RPMI8226 (cell line): ENCODE measurements around the gene PMEL.
A peak's percentile ranks its signal among the peaks of the same experiment; 100 is the strongest.
"Not testable (repeated sequence)": the region's sequence is repeated elsewhere in the genome, so short reads cannot be mapped to it uniquely, and the experiment has no call there.

Experiments used
- DNase-seq: peaks from one replicate; pipeline ENCODE4 v3.0.0-alpha.2; 2015

The PMEL gene

DNA sequence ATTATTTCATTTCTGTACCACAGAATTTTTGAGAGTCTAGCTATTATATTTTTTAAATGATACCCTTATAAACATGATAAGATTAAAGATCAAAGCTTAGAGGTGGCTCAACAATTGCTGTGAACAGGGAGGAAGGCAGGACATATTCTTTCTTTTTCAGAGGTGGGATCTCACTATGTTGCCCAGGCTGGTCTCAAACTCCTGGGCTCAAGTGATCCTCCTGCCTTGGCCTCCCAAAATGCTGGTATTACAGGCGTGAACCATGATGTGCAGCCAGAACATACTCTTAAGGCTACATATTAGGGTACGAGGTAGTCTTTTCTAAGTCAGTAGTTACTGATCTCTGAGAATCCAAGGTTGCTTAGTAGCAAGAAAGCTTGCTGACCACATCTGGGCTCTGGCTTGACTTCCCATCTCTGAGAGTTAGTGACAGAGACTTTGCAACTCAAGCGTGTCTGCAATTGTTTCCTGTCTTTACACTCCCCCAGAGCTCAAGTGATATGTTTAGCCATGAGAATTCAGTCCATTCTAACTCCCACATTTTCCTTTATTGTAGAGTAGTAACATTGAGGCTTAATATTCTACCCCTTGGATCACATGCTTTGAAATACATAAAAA is 16.6 kb upstream of the PMEL start:
- no peak for DNase-seq

DNA sequence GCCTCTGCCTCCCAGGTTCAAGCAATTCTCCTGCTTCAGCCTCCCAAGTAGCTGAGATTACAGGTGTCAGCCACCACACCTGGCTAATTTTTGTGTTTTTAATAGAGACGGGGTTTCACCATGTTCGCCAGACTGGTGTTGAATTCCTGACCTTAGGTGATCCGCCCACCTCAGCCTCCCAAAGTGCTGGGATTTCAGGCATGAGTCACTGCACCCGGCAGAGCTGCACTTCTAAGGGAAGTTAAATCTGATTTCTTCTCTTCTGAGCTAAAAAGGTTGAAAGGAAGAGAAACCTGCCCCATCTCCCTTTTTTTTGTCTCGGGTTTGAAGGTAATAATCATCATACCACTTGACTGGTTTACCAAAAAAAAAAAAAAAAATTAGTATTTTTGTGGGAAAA is 16.0 kb upstream of the PMEL start:
- not testable (repeated sequence) for DNase-seq

DNA sequence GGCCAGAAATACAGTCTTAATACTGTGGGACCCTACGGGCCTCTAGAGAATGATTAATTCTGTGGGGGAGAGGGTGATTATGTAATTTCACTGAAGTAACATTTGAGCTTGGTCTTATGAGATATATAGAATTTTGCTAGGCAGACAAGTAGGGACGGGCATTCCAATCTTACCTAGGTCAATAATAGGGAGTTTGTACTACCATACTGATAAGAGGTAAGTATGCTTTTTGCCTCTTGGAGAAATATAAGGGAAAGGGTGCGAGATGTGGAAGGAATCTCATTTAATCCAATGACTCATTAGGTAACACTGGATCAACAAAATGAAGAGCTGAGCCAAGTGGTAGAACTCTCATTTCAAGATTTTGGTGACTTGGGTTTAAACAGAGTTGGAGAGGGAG is 13.2 kb upstream of the PMEL start:
- DNase-seq, result no peak

DNA sequence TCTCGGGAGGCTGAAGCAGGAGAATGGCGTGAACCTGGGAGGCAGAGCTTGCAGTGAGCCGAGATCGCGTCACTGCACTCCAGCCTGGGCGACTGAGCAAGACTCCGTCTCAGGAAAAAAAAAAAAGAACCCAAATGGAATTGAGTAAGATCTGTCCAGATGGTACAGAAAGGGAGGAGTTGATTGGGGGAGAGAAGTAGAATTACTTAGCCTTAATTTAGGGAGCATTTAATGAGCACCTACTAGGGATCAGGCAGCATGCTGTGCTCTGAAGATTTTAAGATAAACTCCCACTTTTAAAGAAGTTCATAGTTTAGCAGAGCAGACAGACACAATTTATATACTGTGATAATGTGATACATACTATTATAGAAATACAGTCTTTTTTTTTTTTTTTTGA is 12.6 kb upstream of the PMEL start:
- no peak for DNase-seq

DNA sequence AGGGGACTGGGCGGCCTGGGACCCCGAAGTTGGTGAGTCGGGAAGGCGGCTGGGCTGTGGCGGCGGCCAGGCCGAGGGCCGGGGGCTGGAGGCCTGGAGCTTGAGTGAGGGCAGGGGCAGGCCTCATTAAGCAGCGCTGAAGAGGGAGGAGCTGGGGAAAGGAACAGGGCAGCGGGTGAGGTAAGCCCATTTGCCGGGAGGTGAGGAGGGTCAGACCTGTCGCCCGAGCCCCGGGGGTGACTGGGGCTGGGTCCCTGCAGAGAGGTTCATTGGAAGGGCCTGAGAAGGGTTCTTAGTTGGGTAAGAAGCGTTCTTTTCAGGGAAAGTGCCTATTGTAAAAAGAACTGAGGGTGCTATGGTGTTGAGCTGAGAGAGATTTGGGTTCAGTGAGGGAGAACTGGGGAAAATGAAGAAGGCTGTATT is 8.5 kb upstream of the PMEL start:
- peak; percentile 52 for DNase-seq

DNA sequence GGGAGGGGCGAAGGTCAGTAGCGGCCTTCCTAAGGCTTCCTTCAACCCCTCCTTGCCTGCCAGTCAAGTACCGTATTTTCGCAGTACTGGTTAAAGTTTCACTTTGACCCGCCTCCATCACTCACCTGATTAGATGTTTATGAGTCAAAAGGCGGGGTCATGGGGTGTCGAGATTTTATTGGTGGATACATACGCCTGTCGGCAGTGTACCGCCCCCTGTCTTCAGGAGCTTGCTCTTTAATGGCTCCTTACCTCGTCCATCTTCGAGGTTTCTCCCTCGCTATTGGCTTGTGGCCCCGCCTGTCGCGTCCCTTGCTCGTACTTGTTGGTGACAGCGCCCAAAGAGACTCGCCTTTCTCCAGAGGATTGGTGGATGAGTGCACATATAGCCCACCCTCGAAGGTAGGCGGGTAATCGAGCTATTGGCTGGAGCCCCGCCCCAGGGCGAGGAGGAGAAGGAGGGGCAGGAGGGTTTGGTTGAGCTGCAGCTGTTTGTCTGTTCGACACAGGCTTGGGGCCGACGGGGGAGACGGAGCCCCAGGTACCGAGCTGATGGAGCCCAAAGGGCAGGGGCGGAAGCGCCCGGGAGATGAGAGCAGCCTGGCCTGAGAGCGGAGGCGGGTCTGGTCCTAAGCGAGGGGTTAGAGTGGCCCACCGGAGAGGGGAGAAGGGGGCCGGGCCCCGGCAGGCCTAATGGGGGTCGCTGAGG is 7.9 kb upstream of the PMEL start, which contains the start of gene RAB5B:
Gene RAB5B (plus strand): TSS at position 480 of the 709 bp plus-strand sequence. CDS start 12,883 bp downstream, outside the sequence.
- DNase-seq, result peak; percentile 100

DNA sequence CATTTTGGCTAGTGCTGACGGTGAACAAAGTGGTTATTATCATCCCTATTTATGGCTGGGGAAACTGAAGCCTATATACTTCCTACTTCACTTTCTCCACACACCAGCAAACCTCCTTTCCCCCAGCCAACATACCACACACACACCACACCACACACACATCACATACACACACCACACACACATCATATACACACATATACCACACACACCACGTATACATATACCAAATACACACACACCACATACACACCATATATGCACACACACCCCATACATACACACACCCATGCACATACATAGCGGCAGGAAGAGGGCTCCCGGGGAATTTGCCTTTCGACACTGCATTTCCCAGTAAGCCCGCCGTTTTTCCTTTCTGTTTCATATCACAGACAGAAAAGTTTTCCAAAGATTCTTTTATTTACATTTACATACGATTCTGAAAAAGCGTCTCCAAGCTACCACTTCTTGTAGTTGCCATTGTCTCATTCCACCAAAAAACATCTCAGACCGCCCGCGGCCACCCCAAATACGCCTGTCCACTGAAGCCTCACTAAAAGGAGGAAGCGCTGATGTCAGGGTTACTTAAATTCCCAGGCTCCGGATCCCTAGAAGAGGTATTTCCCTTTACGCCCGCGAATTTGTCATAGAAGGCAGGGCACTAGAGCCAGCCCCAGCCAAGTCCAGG is 7.2 kb upstream of the PMEL start:
- peak; percentile 14 for DNase-seq

DNA sequence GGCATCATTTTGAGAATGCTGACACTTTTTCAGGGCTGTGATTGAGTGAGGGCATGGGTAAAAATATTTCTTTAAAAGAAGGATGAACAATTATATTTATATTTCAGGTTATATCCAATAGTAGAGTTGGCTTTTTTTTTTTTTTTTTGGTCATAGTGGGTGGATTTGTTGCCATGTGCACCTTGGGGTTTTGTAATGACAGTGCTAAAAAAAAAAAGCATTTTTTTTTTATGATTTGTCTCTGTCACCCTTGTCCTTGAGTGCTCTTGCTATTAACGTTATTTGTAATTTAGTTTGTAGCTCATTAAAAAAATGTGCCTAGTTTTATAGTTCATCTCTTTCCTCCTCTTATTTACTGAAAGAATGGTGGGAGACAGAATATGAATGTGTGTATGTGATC is 6.6 kb upstream of the PMEL start:
- no peak for DNase-seq

DNA sequence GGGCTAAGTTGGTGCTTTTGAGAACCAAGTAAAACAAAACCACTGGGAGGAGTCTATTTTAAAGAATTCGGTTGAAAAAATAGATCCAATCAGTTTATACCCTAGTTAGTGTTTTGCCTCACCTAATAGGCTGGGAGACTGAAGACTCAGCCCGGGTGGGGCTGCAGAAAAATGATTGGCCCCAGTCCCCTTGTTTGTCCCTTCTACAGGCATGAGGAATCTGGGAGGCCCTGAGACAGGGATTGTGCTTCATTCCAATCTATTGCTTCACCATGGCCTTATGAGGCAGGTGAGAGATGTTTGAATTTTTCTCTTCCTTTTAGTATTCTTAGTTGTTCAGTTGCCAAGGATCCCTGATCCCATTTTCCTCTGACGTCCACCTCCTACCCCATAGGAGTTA is 6.2 kb upstream of the PMEL start:
- DNase-seq, result no peak

DNA sequence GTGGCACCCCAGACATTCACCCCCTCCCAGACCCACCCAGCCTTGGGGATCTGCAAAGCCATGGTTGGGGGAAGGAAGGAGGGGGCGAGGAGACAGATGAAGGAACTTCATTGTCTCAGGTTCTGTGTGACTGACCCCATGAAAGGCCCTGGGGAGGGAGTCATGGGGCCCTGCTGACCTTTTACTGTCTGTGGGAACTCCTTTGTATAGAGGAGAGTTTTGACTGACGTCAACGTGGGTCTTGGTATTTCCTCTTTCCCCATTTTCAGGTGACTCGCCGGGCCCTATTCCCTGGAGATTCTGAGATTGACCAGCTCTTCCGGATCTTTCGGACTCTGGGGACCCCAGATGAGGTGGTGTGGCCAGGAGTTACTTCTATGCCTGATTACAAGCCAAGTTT is 4.9 kb upstream of the PMEL start:
- DNase-seq, result no peak

DNA sequence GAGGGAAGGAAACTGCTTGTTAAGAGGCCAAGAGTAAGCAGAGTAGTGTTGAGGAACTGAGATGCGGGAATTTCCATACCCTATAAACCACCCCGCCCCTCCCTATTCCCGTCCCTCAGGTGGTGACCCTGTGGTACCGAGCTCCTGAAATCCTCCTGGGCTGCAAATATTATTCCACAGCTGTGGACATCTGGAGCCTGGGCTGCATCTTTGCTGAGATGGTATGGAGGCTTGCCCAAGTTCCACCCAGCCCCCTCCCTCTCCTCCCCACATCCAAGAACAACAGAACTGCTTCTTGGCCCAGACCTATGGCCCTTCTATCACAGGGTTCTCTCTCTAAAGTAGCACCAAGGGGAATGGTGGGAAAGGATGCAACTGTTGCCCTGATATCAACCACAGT is 3.5 kb upstream of the PMEL start:
- no peak for DNase-seq

DNA sequence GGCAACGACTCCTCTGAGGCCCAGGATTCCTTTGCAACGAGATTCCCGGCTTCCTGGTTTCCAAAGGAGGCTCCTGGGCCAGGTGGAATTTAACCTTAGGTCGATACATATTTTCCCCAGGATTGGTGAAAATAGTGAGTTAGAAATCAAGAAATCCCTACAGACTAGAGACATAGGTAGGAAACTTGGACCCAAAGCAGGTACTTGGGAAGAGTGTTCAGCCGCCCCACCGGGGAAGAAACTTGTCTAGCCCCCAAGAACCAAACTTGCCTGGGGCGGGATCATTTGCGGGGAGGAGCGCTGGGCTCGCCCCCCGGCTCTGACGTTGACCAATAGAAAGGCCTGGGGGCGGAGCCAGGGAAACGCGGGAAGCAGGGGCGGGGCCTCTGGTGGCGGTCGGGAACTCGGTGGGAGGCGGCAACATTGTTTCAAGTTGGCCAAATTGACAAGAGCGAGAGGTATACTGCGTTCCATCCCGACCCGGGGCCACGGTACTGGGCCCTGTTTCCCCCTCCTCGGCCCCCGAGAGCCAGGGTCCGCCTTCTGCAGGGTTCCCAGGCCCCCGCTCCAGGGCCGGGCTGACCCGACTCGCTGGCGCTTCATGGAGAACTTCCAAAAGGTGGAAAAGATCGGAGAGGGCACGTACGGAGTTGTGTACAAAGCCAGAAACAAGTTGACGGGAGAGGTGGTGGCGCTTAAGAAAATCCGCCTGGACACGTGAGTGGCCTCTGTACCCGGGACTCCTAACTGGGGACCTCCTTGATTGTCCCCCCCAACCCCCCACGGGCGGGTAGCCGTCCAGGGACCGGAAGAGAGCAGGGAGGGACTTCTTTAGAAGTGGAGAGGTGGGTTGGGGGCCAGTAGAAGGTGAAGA is 803 bp upstream of the PMEL start, which contains the start of gene CDK2:
Gene CDK2 (plus strand): TSS at position 423 of the 874 bp plus-strand sequence. CDS start 179 bp downstream, at position 602.
- peak; percentile 93 for DNase-seq

DNA sequence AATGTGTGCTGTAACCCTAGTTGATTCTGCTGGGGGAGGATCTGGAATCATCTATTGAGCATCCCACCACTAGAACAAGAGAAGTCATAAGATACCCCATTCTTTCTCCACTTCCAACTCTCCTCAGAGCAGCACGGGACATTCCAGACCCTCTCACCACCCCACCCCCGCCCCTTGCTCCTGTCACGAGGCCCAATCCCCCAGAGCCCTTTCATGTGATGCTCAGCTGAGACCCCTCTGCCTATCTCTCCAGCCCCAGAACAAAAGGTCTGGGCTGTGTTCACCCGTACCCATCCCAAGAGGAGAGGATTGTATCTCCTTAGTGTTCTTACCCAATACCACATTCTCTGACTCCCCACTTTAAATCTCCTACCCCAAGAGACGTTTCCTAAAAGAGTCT is 602 bp downstream of the PMEL start:
- no peak for DNase-seq

DNA sequence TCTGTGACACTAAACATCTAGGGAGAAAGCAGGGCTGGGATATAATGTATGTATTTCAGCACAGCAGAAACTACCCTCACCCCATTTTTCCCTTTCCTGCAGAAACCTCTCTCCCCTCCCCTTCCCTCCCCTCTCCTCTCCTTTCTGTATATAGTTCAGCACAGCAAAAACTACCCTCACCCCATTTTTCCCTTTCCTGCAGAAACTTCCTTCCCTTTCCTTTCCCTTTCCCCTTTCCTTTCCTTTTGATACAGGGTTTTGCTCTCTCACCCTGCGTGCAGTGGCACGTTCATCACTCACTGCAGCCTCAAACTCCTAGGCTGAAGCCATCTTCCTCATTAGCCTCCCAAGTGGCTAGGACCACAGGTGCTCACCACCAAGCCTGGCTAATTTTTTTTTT is 2.1 kb downstream of the PMEL start:
- no peak for DNase-seq

DNA sequence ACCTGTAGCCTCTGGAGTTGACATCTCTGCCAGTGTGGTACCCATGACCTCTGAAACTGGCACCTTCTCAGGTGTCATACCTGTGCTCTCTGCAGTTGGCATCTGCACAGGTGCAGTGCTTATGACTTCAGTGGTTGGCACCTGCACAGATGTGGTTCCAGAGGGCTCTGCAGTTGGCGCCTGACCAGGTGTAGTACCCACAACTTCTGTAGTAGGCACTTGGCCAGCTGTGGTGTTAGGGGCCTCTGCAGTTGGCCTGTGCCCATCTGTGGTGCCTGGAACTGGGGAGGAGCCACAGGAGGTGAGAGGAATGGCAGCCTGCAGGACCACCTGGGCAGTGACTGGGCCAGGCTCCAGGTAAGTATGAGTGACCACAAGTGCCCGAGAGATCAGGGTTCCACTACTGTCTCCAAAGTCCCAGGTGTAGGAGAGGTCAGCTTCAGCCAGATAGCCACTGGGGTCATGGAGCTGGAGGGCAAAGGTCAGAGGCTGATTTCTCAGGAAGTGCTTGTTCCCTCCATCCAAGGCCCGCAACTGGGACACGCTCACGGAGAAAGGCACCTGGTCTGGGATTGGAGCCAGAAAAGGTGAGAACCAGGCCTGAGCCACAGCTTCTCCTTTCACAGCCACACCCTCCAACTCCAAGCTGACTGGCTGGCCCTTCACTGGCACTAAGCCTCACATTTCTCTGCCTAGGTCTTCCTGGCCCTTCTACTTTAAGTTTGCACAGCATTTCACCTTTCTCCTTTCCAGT is 8.6 kb downstream of the PMEL start:
- DNase-seq, result peak; percentile 92

DNA sequence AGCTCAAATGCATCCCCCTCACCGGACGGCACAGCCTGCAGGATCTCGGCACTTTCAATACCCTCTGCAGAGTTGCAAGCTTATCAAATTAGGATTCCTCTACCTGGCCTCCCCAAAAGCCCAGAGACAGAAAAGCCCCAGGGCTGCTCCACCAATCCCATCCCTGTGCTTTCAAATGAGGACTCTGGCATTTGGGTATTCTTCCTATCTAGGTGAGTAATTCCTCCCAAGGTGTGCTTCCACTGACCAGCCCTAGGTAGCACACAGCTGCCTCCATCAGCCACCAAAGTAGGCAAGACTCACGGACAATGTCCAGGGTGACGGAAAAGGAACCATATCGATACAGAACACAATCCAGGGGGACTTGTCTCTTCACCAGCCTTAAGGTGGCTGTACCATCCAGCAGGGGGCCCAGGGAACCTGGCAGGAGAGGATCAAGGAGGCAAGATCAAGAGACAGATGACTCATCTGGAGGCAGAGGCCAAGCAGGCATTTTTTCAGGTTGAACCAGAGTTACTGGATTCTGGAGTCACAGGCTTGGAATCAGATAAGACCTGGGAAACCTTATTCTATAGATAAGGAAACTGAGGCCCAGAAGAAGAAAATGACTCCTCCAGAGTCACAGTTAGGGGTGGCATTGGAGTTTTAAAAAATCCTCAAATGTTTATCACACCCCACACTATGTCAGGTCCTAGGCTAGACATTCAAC is 9.9 kb downstream of the PMEL start:
- peak; percentile 61 for DNase-seq

DNA sequence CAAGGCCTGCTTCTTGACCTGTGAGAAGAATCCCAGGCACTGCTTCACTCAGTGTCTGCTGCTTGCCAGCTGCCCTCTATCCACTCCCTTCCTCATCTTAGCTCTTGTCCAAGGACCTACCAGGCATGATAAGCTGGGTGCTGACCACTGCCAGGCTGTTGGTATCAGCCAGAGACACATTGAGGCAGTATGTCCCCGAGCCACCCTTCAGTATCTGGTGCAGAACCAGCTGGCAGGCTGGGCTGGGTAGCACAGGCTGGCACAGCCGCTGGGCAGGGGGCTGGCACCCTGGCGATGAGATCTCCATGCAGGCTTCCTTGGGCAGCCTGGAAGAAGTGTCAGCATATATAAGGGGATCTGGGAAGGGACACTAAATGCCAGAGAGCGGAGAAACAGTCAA is 10.5 kb downstream of the PMEL start:
- DNase-seq, result no peak

DNA sequence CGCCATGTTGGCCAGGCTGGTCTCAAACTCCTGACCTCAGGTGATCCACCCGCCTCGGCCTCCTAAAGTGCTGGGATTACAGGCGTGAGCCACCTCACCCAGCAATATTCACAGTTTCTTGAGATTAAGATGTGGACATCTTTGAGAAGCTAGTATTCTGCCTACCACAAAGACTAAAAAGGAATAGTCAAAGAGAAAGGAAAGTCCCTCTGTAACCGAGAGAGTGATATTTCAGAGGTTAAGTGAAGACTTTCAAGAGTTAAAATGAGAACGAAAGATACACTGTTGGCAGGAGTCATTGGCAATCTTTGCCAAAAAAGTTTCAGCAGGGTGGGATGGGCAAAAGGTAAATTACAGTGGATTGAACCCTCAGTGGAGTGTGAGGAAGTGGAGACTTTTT is 19.3 kb downstream of the PMEL start:
- no peak for DNase-seq

DNA sequence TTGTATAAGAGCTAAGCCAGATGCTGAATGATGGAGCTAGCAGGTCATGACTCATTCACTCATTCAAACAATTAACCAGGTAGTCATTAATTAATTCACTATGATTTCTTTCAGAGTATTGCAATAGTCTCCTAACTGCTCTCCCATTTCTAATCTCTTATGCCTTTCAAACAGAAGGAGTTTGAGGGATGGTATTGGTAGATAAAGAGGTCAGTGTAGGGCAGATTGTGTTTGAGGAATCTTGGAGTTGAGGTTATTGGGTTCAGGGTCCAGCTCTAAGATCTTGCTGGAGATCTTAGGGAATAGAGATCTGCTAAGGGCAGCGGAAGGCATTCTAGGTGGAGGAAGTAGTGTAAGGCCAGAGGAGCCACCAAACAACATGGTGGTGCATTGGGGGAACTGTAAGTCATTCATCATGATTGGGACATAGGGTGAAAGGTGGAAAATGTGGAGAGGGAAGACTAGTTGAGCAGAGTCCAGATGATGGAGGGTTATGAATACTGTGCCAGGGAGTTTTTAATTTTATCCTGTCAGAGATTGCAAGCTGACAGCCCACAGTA is 23.2 kb downstream of the PMEL start:
- no peak for DNase-seq

DNA sequence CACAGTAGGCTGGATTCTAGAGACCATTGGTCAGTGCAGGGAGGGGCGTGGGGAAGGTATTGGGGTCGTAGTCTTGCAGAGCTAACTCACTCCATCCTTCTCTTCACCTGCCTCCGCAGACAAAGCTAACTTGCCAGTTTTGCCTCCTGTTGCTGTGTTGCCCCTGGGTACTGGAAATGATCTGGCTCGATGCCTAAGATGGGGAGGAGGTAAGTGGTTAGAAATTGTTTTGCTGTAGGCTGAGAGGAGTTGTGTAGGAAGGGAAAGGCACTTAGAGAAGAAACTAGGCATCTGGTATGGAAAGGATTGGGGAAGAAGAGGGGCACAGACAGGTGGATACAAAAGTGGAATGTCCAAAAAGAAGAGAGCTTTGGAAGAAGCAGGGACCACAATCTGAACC is 23.8 kb downstream of the PMEL start:
- DNase-seq, result no peak

DNA sequence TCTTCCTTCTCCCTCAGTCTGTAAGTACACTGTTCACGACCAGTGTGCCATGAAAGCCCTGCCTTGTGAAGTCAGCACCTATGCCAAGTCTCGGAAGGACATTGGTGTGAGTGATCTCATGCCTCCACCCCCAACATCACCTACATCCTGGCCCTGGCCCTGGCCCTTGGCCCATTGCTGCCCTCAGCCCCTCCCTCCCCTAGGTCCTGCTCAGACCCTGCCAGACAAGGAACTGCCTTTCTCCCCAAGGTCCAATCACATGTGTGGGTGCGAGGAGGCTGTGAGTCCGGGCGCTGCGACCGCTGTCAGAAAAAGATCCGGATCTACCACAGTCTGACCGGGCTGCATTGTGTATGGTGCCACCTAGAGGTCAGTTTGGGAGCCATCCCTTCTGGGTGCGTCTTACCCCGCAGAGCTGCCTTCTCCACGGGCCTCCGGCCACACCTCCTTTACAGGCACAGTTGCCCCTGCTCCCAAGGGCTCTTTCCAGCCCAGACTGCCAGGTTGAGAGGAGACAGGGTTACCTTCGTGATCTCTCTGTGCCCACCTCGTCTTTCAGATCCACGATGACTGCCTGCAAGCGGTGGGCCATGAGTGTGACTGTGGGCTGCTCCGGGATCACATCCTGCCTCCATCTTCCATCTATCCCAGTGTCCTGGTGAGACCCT is 25.6 kb downstream of the PMEL start:
- peak; percentile 87 for DNase-seq
